Ishikawa (cell line): ENCODE results near the gene GTF2A2.

Experiments
- CEBPB ChIP-seq: IDR thresholded peaks from 2 replicates; pipeline ENCODE4 v1.6.1; 2012
- CREB1 ChIP-seq: IDR thresholded peaks from 2 replicates; pipeline ENCODE4 v1.6.1; 2012; ENCODE audit warnings: low read depth
- EGR1 ChIP-seq: IDR thresholded peaks from 2 replicates; pipeline ENCODE4 v1.6.1; 2012
- EP300 ChIP-seq: IDR thresholded peaks from 2 replicates; pipeline ENCODE4 v1.6.1; 2012; ENCODE audit warnings: borderline replicate concordance
- FOXM1 ChIP-seq: IDR thresholded peaks from 2 replicates; pipeline ENCODE4 v1.6.1; 2012; ENCODE audit warnings: low read depth, borderline replicate concordance
- MAX ChIP-seq: IDR thresholded peaks from 2 replicates; pipeline ENCODE4 v1.6.1; 2012
- NFIC ChIP-seq: IDR thresholded peaks from 2 replicates; pipeline ENCODE4 v1.6.1; 2012
- RAD21 ChIP-seq: IDR thresholded peaks from 2 replicates; pipeline ENCODE4 v1.6.1; 2012; ENCODE audit warnings: low read depth
- REST ChIP-seq: IDR thresholded peaks from 2 replicates; pipeline ENCODE4 v1.6.1; 2012; ENCODE audit warnings: low read depth, mild to moderate bottlenecking
- TAF1 ChIP-seq: IDR thresholded peaks from 2 replicates; pipeline ENCODE4 v1.6.1; 2012; ENCODE audit warnings: low read depth, mild to moderate bottlenecking
- TCF12 ChIP-seq: IDR thresholded peaks from 2 replicates; pipeline ENCODE4 v1.6.1; 2012; ENCODE audit warnings: low read depth
- TEAD4 ChIP-seq: IDR thresholded peaks from 2 replicates; pipeline ENCODE4 v1.6.1; 2012
- USF1 ChIP-seq: IDR thresholded peaks from 2 replicates; pipeline ENCODE4 v1.6.1; 2012
- YY1 ChIP-seq: IDR thresholded peaks from 2 replicates; pipeline ENCODE4 v1.6.1; 2012; ENCODE audit warnings: low read depth
- ZBTB7A ChIP-seq: IDR thresholded peaks from 2 replicates; pipeline ENCODE4 v1.6.1; 2012; ENCODE audit warnings: low read depth

GTF2A2 gene

GRCh38 chr15:59596640-59597039 is 60.7 kb downstream of the GTF2A2 start:
- no peak for TF ChIP-seq ZBTB7A
- no peak for TF ChIP-seq TCF12
- TF ChIP-seq TEAD4 = no peak
- no peak for TF ChIP-seq FOXM1
- no peak for TF ChIP-seq EP300
- TF ChIP-seq REST = no peak
- TF ChIP-seq USF1 = no peak
- TF ChIP-seq CEBPB = no peak
- no peak for TF ChIP-seq EGR1
- TF ChIP-seq NFIC = no peak
- no peak for TF ChIP-seq YY1
- TF ChIP-seq TAF1 = no peak

- no peak for TF ChIP-seq USF1
- TF ChIP-seq RAD21 = no peak
- TF ChIP-seq ZBTB7A = no peak
- no peak for TF ChIP-seq EGR1
- TF ChIP-seq TCF12 = no peak
- no peak for TF ChIP-seq REST
- no peak for TF ChIP-seq CEBPB
- TF ChIP-seq TAF1 = no peak
- TF ChIP-seq MAX = no peak
- TF ChIP-seq CREB1 = no peak
- no peak for TF ChIP-seq NFIC
- TF ChIP-seq FOXM1 = no peak
These were observed 61.8 kb downstream of the GTF2A2 start for GRCh38 chr15:59595434-59595915.

GRCh38 chr15:59594991-59595390 is 62.3 kb downstream of the GTF2A2 start:
- TF ChIP-seq CREB1 (no peak), TCF12 (no peak), NFIC (no peak), TEAD4 (no peak), YY1 (no peak), MAX (no peak), EP300 (no peak), FOXM1 (no peak), ZBTB7A (no peak), RAD21 (no peak), REST (no peak), TAF1 (no peak), CEBPB (no peak), USF1 (no peak), EGR1 (no peak)

- TF ChIP-seq EGR1 = no peak
- no peak for TF ChIP-seq CEBPB
- TF ChIP-seq TEAD4 = no peak
- no peak for TF ChIP-seq MAX
- TF ChIP-seq TCF12 = no peak
- no peak for TF ChIP-seq NFIC
- no peak for TF ChIP-seq FOXM1
- no peak for TF ChIP-seq RAD21
- no peak for TF ChIP-seq EP300
These were observed 62.8 kb downstream of the GTF2A2 start for GRCh38 chr15:59594493-59594942.
